Measurements from ENCODE around the gene CACNA1B.

- no peak for TF ChIP-seq CTCF (IDR thresholded peaks at IDR 0.05)
- TF ChIP-seq RAD21 (IDR thresholded peaks at IDR 0.05; ENCODE audit: low read length): no peak
- TF ChIP-seq GABPA (IDR thresholded peaks at IDR 0.05; ENCODE audit: low read depth): no peak
- TF ChIP-seq, protein P1, sequence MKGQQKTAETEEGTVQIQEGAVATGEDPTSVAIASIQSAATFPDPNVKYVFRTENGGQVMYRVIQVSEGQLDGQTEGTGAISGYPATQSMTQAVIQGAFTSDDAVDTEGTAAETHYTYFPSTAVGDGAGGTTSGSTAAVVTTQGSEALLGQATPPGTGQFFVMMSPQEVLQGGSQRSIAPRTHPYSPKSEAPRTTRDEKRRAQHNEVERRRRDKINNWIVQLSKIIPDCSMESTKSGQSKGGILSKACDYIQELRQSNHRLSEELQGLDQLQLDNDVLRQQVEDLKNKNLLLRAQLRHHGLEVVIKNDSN (IDR thresholded peaks at IDR 0.05; ENCODE audit: borderline replicate concordance, low read depth): no peak
- no peak for TF ChIP-seq REST (IDR thresholded peaks at IDR 0.05; ENCODE audit: low read depth, low read length)
- no peak for TF ChIP-seq EP300 (IDR thresholded peaks at IDR 0.05; ENCODE audit: borderline replicate concordance in 1 of 2, low read depth in 1 of 2, low read length in 1 of 2)
- no peak for TF ChIP-seq USF2 (IDR thresholded peaks at IDR 0.05; ENCODE audit: borderline replicate concordance, low read depth, low read length)
- no peak for TF ChIP-seq POLR2AphosphoS5 (IDR thresholded peaks at IDR 0.05; ENCODE audit: low read depth, low read length)
Observed at GRCh38 chr9:137955586-137955985, 78.0 kb downstream of the CACNA1B start.

All from SK-N-SH (cell line).